Astrocyte (in vitro differentiated cells and primary cell): ENCODE results near the gene CMYA5.
"Not testable (repeated sequence)": the region's sequence is repeated elsewhere in the genome, so short reads cannot be mapped to it uniquely, and the experiment has no call there.

ENCODE experiments used
- CTCF ChIP-seq: IDR thresholded peaks from 2 replicates; pipeline ENCODE4 v1.5.1; 2011; ENCODE audit warnings: low read depth, mild to moderate bottlenecking, inconsistent platforms, low read length, moderate library complexity; ENCODE audit not compliant: insufficient read depth
- EZH2 ChIP-seq: IDR thresholded peaks from 2 replicates; pipeline ENCODE4 v1.6.1; 2012; ENCODE audit warnings: mild to moderate bottlenecking, low read length, inconsistent platforms; ENCODE audit not compliant: insufficient read depth

- TF ChIP-seq CTCF, EZH2: not testable (repeated sequence)
These were observed 7.5 kb upstream of the CMYA5 start for GRCh38 chr5:79682102-79682501.
